Heart left ventricle (tissue), 16 donors: ENCODE results near the gene ZNF343. TPM values are rescaled to one million over a fixed set of nuclear protein-coding genes. Genes with fewer than 3 reads are reported as not detected.

Source experiments
- ATAC-seq, 4 donors: fragments of 200-7000 bp; cut with Tn5 transposase; one replicate each; pipeline ENCODE4 v1.9.1; 2020 to 2022; ENCODE audit warnings: moderate library complexity in 4 of 4, mild to moderate bottlenecking in 3 of 4, moderate number of reproducible peaks in 1 of 4
- DNase-seq, 5 donors: peaks; one replicate each; pipeline ENCODE4 v3.0.0-alpha.2; 2020
- H3K27ac ChIP-seq, 12 donors: fragments of 200-600 bp; sonication (generic) in 4 of 12; one replicate each; pipeline versions ENCODE4 v1.5.0 to v1.8.0; 2016 to 2022; ENCODE audit warnings: mild to moderate bottlenecking in 2 of 12
- H3K27me3 ChIP-seq, 9 donors: fragments of 200-600 bp; sonication (generic) in 2 of 9; one replicate each; pipeline versions ENCODE4 v1.5.1 to v1.8.0; 2016 to 2022; ENCODE audit warnings: mild to moderate bottlenecking in 3 of 9
- H3K36me3 ChIP-seq, 9 donors: fragments of 200-600 bp; sonication (generic) in 2 of 9; one replicate each; pipeline versions ENCODE4 v1.5.0 to v1.8.0; 2018 to 2022; ENCODE audit warnings: mild to moderate bottlenecking in 2 of 9
- H3K4me1 ChIP-seq, 12 donors: fragments of 200-600 bp; sonication (generic) in 4 of 12; one replicate each; pipeline versions ENCODE4 v1.5.0 to v1.8.0; 2016 to 2022; ENCODE audit warnings: mild to moderate bottlenecking in 3 of 12
- H3K4me3 ChIP-seq, 12 donors: fragments of 200-600 bp; sonication (generic) in 4 of 12; one replicate each; pipeline versions ENCODE4 v1.5.0 to v1.8.0; 2017 to 2022; ENCODE audit warnings: mild to moderate bottlenecking in 9 of 12, moderate library complexity in 4 of 12
- H3K9me3 ChIP-seq, 12 donors: fragments of 200-600 bp; sonication (generic) in 4 of 12; one replicate each; pipeline versions ENCODE4 v1.5.0 to v1.8.0; 2016 to 2022; ENCODE audit warnings: mild to moderate bottlenecking in 1 of 12
- POLR2A ChIP-seq, 2 donors: fragments of 450-650 bp; IDR thresholded peaks; one replicate each; pipeline ENCODE4 v1.6.1; 2017; ENCODE audit warnings: antibody characterized with exemption in 2 of 2, mild to moderate bottlenecking in 2 of 2, moderate library complexity in 2 of 2
- WGBS, 4 donors: extraction: QIAGEN DNeasy Blood & Tissue Kit in 2 of 4; methylation state at CpG; one replicate each; pipeline versions ENCODE4 v1.1.5 to v1.1.7; 2013 to 2018; 5-methylcytosine and 5-hydroxymethylcytosine counted together
- intact Hi-C, 10 donors: fragments of 100-400 bp; cut with DNase I; formaldehyde crosslinking; loops; one replicate each; pipeline versions ENCODE4 v1.11.1 to v1.14.2; 2022
- polyA plus RNA-seq, 2 donors: library from polyadenylated mRNA; stranded (reverse); fragments of 200-250 nt; gene quantifications; one replicate each; pipeline ENCODE4 v1.2.3, GENCODE V29; 2013
- total RNA-seq, 9 donors: library from RNA; depleted of rRNA in 2 of 9; stranded (reverse); fragments of >200 nt in 2 of 9; fragmentation: NEBNext Ultra II Directional in 3 of 9; extraction: Animal tissue kit (Norgen Biotek cat#: 25700) in 3 of 9; gene quantifications; one replicate each; pipeline versions ENCODE4 v1.1.0 to v1.2.4, GENCODE V29; 2016 to 2023
- TF ChIP-seq, protein P1 (sequence below), 12 donors: fragments of 200-600 bp; sonication (generic) in 4 of 12; IDR thresholded peaks; one replicate each; pipeline versions ENCODE4 v1.5.0 to v1.8.0; 2018 to 2022; ENCODE audit warnings: antibody characterized with exemption in 12 of 12, mild to moderate bottlenecking in 5 of 12
- donor health status: ischemic (EF 13 %, LVEDD 7.1; RV severe dilation, severe dysfunction).
- donor health status: healthy with polysubstance abuse.
- donor health status: DM: no; HTN: yes; CAD: no.
- donor health status: DM: no; HTN: no; CAD: no.
- donor health status: ischemic (EF 25% LVEDD 6.9; RV normal size, moderate dysfunction).
- donor health status: ischemic (EF 25% LVEDD 5.7; RV mildly dilated, moderate dysfunction).
- donor health status: healthy.
- donor health status: DM: yes; HTN: yes; CAD: no.
- donor health status: ischemic (EF 35%, LVEDD 5.7; RV mildly dilated, moderate dysfunction).
- donor health status: nonischemic (EF 11% LVEDD 7.7; RV severe dilation, severe dysfunction).
- donor health status: DM: yes; HTN: yes; CAD: no.
- donor health status: PGD.
- donor health status: ischemic (EF 29% LVEDD 5.4; RV normal size, mild dysfunction).
- donor health status: nonischemic (EF 23%, LVEDD 6.1; RV moderate dilation, normal function).

ZNF343 gene
- total and polyA plus RNA-seq, 11 donors = 2.6 to 8.6 (median 5.4) TPM

DNA sequence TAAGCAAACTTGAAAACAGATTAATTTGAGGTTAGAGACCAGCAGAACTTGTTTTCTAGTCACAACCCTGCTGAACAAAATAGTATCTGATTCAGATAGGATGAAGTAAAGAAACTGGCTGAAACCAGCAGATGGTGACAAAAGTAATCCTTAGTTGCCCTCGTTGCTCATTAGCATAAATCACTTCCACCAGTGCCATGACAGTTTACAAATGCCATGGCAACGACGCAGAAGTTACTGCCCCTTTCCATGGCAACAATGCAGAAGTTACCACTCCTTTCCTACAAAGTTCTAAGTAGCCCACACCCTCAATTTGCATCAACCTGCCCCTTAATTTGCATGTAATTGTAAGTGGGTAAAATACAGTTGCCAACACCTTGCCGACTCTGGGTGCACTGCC lies 61.9 kb downstream of the ZNF343 start:
- Histone ChIP-seq H3K4me1 (no peaks in the 10 kb centered on the region), H3K27ac (no peak overlapping the region), H3K27me3 (no peaks in the 10 kb centered on the region), H3K9me3 (peaks cover 0 to 14% (median 0%) of the 10 kb centered on the region in 12 donors), H3K4me3 (no peak overlapping the region), H3K36me3 (no peaks in the 10 kb centered on the region)
- no peak for ATAC-seq
- intact Hi-C loops = no loop called here
- DNase-seq = no peak
- WGBS, 4 donors = 73 to 83% (median 76%) methylated on average over 4 of the region's 4 CpGs
- TF ChIP-seq, protein P1, sequence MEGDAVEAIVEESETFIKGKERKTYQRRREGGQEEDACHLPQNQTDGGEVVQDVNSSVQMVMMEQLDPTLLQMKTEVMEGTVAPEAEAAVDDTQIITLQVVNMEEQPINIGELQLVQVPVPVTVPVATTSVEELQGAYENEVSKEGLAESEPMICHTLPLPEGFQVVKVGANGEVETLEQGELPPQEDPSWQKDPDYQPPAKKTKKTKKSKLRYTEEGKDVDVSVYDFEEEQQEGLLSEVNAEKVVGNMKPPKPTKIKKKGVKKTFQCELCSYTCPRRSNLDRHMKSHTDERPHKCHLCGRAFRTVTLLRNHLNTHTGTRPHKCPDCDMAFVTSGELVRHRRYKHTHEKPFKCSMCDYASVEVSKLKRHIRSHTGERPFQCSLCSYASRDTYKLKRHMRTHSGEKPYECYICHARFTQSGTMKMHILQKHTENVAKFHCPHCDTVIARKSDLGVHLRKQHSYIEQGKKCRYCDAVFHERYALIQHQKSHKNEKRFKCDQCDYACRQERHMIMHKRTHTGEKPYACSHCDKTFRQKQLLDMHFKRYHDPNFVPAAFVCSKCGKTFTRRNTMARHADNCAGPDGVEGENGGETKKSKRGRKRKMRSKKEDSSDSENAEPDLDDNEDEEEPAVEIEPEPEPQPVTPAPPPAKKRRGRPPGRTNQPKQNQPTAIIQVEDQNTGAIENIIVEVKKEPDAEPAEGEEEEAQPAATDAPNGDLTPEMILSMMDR (IDR thresholded peaks at IDR 0.05) = no peak
- TF ChIP-seq POLR2A (IDR thresholded peaks at IDR 0.05) = no peak

Other genes with a start within 250 kb of the ZNF343 start
- gene TGM3, start 212.9 kb downstream of the ZNF343 start, total RNA-seq = not detected
- under 1 TPM in 1 of 2 donors, not detected in 1; 0.04 TPM for gene TGM3, start 212.9 kb downstream of the ZNF343 start, polyA plus RNA-seq
- not detected for gene TGM6, start 128.0 kb downstream of the ZNF343 start, total RNA-seq
- not detected for gene TGM6, start 128.0 kb downstream of the ZNF343 start, polyA plus RNA-seq
- 100 to 1,000 TPM in 2 of 9 donors, 10 to 100 TPM in 7; 36.8 to 132 (median 75.5) TPM for gene SNRPB, start 38.1 kb downstream of the ZNF343 start, total RNA-seq
- gene SNRPB, start 38.1 kb downstream of the ZNF343 start, polyA plus RNA-seq = 100 to 1,000 TPM in 1 of 2 donors, 10 to 100 TPM in 1; 77.4 to 290 TPM
- not detected for gene TMC2, start 27.7 kb upstream of the ZNF343 start, total RNA-seq
- not detected for gene TMC2, start 27.7 kb upstream of the ZNF343 start, polyA plus RNA-seq
- 10 to 100 TPM; 24.6 to 78.8 (median 51.0) TPM for gene NOP56, start 143.7 kb upstream of the ZNF343 start, total RNA-seq
- gene NOP56, start 143.7 kb upstream of the ZNF343 start, polyA plus RNA-seq = 10 to 100 TPM; 42.3 to 66.8 TPM
- gene IDH3B, start 155.3 kb upstream of the ZNF343 start, total RNA-seq = 100 to 1,000 TPM; 122 to 356 (median 208) TPM
- 100 to 1,000 TPM; 173 to 188 TPM for gene IDH3B, start 155.3 kb upstream of the ZNF343 start, polyA plus RNA-seq
- 1 to 10 TPM; 2.5 to 6.4 (median 4.2) TPM for gene EBF4, start 183.9 kb upstream of the ZNF343 start, total RNA-seq
- 1 to 10 TPM; 2.7 to 2.9 TPM for gene EBF4, start 183.9 kb upstream of the ZNF343 start, polyA plus RNA-seq